Esophagus muscularis mucosa (tissue), 3 donors: ENCODE data around the gene ABCC1.

Experiments
- POLR2A ChIP-seq: fragments of 450-650 bp; IDR thresholded peaks from one replicate; pipeline ENCODE4 v1.6.1; 2017; ENCODE audit warnings: antibody characterized with exemption, moderate library complexity, mild to moderate bottlenecking, low read depth
- TF ChIP-seq, protein P1 (sequence below), 3 experiments: fragments of 200-600 bp in 2 of 3; fragments of 450-650 bp in 1 of 3; sonication (generic) in 2 of 3; IDR thresholded peaks; one replicate each; pipeline ENCODE4 v1.5.1; 2017 to 2019; ENCODE audit warnings: antibody characterized with exemption in 3 of 3, mild to moderate bottlenecking in 2 of 3, moderate library complexity in 1 of 3

DNA sequence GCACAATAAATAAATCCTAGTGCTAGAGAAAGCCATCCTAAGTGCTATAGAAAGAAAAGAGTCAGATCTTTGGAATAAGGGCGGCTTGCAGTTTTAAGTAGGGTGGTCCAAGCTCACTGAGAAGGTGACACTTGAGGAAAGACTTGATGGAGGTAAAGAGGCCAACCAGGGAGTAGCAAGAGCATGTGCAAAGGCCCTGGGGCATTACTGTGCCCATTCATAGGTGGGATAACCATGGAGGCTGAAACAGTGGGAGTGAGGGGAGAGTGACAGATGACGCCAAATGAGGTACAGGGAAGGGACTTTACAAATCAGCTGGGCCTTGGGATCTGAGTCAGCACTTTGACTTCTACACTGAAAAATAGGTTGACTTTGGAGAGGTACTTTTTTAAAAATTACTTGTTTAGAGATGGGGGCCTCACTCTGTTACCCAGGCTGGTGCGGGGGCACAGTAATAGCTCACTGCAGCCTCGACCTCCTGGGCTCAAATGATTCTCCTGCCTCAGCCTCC is 115.5 kb downstream of the ABCC1 start:
- TF ChIP-seq, protein P1, sequence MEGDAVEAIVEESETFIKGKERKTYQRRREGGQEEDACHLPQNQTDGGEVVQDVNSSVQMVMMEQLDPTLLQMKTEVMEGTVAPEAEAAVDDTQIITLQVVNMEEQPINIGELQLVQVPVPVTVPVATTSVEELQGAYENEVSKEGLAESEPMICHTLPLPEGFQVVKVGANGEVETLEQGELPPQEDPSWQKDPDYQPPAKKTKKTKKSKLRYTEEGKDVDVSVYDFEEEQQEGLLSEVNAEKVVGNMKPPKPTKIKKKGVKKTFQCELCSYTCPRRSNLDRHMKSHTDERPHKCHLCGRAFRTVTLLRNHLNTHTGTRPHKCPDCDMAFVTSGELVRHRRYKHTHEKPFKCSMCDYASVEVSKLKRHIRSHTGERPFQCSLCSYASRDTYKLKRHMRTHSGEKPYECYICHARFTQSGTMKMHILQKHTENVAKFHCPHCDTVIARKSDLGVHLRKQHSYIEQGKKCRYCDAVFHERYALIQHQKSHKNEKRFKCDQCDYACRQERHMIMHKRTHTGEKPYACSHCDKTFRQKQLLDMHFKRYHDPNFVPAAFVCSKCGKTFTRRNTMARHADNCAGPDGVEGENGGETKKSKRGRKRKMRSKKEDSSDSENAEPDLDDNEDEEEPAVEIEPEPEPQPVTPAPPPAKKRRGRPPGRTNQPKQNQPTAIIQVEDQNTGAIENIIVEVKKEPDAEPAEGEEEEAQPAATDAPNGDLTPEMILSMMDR (IDR thresholded peaks at IDR 0.05): no peak
- no peak for TF ChIP-seq POLR2A
